Measurements from ENCODE around the gene DAAM1.

DAAM1 gene

DNA sequence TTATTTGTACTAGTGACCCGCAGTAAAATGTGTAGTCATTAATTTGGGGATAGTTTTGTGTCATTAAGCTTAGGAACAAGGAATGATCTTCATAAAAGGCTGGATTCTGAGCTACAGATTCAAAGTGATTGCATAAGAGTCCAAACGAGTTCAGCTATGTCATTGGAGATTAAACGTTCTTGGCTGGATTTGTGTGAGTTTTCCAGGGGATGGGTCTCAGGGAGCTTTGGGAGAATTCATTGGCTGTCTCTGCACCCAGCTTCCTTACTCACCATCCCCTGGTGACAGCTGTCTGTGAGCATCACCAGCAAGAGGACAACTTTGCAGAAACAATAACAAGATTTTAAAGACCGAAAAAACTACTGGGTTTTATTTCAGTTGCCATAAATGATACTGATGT lies 130.4 kb downstream of the DAAM1 start:
- no peak for DNase-seq

DNA sequence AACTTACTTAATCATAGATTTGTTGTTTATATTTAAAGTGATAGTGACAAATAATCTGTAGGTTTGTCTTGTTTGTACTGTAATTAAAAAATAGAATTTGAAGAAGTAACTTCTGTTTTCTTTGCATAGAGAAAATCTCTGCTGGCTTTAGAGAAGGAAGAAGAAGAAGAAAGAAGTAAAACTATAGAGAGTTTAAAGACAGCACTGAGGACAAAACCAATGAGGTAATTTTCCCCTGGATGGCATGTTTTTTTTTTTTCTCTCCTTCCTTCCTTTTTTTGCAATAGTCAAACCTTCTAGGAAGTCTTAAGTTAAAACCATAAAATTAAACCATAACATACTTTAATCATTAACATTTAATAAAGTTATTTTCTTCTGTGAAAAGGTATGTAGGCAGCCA lies 131.9 kb downstream of the DAAM1 start:
- no peak for DNase-seq

DNA sequence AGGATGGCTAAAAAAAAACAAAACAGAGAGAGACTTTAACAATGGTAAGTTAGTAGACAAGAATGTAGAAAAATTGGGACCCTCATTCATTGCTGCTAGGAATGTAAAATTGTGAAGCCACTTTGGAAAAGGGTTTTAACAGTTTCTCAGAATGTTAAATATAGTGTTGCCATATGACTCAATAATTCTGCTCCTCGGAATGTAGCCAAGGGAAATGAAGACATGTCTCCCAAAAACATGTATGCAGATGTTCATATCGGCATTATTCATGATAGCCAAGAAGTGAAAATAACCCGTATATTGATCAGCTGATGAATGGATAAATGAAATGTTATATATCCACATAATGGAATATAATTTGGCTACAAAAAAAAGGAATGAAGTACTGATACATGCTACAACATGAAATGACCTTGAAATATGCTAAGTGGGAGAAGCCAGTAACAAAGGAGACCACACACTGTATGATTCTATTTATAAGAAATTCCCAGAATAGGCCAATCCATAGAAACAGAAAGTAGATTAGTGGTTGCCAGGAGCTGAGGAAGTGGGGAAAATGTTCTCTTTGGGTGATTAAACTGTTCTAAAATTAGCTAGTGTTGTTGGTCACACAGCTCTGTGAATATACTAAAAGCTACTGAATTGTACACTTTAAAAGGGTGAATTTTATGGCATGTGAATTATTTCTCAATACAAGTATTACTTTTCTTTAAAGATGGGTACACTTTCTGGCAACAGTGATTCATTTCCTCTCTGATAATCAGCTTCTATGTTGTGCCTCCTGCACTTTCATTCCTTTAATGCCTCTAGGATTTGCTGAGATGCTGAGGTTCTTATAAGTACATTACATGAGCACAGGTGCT lies 132.5 kb downstream of the DAAM1 start:
- no peak for DNase-seq

DNA sequence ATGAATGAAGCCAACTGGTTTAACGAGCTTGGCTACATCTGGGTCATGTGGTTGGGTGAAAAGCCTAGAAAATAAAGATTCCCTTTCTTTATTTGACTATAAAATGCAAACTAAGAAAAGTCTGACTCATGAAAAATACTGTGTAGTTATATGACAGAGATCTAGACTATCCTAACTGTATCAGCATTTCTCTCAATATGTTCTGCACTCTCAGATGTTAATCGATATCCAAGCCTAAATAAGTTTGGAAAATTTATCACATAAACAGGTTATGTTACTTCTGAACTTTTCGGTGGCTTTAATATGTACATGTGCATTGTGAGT lies 133.1 kb downstream of the DAAM1 start:
- no peak for DNase-seq

DNA sequence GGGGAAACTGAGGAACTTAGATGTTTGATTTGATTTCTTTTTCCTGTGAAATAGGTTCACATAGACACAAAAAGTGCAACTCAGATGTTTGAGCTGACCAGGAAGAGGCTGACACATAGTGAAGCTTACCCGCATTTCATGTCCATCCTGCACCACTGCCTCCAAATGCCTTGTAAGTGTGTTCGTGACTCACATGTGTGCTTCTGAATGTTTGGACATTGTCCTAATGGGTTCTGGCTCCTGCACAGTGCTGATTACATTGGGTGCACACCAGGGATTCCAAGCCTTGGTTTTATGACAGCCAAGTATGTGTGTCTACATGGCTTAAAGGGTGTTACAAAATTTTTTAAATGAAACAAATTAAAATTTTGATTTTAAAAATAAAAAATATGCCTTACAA lies 137.4 kb downstream of the DAAM1 start:
- DNase-seq, result no peak

DNA sequence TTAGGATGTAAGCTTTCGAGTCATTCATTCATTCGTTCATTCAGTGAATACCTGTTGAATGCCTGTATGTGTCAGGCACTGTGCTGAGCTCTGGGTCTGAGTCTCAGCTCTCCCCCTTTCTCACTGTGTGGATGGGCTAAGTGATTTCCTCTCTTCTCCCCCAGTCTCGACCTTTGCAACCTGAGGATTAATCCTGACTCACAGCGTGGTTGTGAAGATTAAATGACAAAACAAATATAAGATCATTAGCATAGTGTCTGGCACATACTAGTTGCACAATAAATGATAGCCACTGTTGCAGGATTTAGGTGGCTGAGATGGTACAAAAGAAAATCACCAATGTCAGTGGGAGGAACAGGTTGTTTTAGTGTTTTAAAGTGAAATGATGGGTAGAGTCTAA lies 140.0 kb downstream of the DAAM1 start:
- DNase-seq, result no peak

DNA sequence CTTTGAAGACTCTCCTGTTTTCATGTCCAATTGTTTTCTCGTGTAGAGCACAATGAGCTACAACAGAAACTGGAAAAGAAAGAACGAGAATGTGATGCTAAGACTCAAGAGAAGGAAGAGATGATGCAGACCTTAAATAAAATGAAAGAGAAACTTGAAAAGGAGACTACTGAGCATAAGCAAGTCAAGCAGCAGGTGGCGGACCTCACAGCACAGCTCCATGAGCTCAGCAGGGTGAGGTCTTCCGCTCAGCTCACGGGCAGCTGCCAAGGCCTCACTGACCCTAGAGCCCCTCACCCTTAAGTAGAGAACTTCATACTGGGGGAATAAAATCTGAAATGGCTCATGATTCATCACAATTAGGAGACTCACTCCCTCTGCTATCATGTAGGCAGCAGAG lies 142.0 kb downstream of the DAAM1 start:
- DNase-seq, result no peak

DNA sequence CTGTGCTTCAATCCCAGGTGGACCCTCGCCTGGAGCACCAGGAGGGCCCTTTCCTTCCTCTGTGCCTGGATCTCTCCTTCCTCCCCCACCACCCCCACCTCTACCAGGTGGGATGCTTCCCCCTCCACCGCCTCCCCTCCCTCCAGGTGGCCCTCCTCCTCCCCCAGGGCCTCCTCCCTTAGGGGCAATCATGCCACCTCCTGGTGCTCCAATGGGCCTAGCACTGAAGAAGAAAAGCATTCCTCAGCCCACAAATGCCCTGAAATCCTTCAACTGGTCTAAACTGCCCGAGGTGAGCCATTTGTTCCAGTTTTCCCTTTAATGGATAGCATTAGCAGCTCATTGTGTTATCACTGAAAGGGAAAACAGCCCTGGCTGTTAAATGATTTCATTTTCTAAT lies 142.8 kb downstream of the DAAM1 start:
- DNase-seq, result no peak

DNA sequence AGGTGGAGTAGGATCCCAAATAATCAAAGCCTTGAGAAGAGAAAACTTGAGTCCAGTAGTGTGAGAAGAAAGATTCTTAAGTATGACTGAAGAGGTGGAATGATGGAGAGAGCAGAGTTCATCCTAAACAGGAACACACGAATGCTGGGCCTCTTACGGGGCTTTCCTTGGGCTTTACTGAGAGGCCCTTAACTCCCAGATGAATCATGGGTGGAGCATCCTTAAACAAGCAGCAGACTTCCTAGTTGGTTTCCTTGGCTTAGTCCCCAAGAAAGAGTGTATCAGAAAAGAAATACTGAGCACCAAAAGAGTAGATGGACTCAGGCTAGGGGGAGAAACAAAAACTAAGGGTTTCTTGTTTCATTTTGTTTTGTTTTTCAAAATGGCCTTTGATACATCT lies 144.3 kb downstream of the DAAM1 start:
- DNase-seq, result no peak

DNA sequence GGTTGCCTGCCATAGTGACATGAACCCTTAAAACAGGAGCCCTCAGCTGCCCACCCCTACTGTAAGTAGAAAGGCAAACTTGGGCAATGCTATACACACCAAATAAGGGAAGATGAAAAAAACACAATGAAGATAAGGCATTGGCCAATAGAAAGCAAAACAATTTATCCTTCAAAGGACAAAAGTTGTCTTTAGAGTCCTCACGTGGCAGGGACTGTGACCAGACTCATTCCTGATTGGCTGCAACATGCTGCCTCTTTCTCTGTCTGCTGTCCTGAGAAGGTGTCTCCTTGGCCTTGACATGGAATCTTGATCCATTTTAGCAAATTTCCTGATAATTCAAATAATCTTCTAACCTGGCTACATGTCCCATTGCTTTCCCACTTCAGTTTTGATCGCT lies 144.8 kb downstream of the DAAM1 start:
- DNase-seq, result no peak

DNA sequence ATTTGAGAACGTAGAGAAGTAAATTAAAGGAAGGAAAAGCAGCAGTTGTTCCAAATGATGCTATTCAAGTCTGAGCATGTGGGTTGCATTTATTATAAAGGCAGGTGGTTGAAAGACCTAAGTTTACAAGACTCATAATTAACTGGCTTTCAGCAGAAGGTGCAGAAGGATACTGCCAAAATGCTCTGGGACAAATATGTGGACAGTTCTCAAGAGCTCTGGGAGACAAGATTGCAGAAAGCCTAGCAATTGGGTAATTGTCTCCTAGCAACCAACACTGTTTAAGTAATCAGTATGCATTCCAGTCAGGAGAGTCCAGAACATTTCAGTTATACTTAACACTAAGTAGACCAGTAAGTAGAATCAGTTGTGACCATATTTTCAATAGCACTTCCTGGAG lies 145.2 kb downstream of the DAAM1 start:
- DNase-seq, result no peak

DNA sequence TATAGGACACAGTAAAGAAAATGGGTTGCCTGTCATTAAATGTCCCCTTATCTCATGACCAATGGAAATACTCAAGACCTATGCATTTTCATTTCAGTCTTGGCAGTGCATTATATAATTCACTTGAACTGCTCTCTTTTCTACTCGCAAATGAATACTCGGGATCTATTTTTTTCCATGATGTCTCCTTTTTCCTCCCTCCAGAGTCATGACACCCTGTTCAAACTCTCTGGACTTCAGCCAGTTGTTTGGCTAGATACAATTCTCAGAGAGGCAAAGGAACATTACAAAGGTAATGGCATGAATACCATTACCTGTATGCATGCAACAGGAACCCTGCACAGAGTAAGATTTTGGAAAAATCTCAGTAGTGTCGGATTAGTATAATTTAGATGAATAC lies 145.8 kb downstream of the DAAM1 start:
- no peak for DNase-seq

DNA sequence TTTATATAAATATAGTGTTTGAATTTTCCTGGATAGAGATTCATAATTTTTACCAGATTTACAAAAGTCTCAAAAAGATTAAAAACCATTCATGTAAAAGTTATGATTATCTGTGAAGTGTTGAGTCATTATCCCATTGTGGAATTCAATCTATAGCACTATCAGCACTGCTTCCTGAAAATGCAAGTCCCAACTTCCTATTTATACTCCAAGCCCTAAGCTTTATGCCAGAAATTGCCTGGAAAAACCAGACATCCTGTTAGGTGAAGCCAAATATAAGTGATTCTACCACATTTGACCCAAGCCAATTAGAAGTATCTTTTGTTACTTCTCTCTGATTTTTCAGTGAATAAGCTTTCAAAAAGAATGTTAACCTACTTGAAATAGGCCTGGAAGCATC lies 147.6 kb downstream of the DAAM1 start:
- DNase-seq, result no peak

DNA sequence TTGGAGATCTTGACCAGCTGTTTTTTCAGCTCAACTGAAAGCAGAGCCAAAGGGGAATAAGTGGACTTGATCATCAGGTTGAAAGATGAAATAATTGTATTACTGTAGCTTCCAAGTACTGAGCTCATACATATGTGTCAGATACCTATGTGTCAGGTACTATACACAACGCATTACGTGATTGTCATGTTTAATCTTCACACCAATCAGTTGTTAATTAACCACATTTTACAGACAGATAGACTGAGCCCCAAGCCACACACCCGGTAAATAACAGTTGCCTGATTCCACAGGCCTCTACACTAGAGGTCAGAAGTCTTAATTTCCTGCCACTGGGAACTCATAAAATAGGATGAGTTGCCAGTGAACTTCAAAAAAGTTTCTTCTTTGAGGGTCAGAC lies 148.2 kb downstream of the DAAM1 start:
- no peak for DNase-seq

DNA sequence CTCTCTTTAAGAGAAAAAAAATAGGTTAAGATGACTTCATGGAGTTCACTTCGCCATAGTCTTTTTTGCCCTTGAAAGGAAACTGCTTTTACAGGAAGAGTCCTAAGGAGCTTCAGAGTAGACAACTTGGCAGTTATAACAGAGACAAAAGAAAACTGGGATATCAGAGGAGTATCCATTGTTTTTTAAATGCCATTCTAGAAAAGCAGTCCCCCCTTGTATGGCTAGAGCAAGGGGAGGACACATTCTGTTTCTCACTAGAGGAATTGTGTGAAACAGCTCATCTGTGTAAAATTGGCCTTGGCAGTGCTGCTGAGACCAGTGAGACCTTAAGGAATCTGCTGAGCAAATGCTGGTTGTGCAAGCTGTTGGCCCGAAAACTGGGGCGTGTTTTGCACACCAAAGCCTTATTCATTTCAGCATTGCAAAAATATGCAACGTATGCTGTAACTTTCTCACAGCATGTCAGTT lies 148.7 kb downstream of the DAAM1 start:
- no peak for DNase-seq

DNA sequence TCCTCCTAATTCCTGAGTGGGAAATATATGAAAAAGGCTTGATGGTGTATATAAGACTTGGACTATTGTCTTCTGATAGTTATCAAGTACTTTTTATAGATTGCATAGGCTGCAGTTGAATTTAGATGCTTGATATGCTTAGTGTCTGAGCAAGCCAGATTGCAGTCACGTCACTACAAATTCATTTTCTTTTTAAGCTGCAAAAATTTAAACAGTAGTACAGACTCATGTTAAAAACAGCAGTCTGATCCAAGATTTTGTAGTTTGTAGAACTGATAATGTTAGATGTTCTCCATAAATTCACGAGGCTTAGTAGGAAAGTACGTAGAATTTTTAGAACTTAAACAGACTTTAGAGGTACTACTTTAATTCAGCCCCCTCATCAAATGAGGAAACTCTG lies 150.3 kb downstream of the DAAM1 start:
- DNase-seq, result no peak

DNA sequence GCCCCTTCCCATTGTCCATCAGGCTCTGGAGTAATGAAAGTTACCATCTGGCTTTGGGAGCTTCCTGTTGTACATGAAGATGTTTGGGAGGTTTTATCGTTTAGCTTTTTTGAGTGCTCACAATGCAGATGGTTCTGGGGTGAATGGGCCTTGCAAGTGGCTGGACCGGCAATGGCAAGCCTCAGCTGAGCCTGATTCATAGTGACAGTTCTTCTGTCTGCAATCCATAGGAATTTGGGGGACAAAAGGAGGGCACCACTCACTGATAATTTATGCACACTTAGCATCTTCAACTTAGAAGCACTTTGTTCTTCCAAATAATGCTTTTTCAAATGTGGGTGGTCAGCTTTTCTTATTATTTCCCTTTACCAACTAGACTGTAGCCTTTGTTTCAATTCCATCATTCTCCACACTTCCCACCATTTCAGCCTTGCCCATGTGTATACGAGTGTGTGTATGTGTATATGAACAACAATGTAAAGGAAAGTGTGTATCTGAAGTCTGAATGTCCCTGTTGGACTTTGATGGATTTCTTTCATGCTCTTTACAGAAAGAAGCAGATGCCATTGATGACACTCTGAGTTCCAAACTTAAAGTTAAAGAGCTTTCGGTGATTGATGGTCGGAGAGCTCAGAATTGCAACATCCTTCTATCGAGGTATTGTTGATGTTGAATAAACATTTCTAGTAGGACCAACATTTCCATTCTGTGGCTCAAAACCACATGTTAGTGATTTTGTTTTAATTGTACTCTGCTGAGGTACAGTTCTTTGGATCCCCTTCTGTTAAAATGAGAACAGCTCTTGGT lies 151.3 kb downstream of the DAAM1 start:
- DNase-seq, result no peak

DNA sequence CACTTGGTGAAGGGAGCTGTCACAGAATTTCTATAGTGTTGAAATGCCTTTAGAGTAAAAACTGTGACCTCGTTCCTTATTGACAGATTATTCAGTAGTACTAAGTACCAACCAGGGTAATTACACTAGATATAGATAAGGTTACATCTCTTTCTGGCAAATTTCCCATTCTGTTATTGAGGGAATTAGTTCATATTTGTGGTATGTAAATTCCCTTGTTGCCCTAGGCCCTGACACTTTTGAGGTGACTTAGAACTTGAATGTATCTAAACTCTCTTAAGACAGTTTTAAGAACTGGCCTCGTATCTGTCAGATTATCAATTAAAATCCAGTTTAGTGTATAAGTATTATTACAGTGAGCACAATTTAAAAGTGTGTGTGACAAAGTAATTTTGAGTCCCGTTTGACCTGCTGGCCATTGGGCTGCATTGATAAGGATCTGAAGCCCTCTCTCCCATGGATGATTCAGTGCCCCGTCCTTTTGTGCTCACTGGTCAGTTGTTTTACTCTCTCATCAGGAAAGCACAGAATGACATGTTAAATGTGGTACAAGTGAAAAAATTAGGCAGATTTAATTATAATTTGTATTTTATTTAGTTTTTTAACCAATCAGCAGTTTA lies 153.5 kb downstream of the DAAM1 start:
- no peak for DNase-seq

DNA sequence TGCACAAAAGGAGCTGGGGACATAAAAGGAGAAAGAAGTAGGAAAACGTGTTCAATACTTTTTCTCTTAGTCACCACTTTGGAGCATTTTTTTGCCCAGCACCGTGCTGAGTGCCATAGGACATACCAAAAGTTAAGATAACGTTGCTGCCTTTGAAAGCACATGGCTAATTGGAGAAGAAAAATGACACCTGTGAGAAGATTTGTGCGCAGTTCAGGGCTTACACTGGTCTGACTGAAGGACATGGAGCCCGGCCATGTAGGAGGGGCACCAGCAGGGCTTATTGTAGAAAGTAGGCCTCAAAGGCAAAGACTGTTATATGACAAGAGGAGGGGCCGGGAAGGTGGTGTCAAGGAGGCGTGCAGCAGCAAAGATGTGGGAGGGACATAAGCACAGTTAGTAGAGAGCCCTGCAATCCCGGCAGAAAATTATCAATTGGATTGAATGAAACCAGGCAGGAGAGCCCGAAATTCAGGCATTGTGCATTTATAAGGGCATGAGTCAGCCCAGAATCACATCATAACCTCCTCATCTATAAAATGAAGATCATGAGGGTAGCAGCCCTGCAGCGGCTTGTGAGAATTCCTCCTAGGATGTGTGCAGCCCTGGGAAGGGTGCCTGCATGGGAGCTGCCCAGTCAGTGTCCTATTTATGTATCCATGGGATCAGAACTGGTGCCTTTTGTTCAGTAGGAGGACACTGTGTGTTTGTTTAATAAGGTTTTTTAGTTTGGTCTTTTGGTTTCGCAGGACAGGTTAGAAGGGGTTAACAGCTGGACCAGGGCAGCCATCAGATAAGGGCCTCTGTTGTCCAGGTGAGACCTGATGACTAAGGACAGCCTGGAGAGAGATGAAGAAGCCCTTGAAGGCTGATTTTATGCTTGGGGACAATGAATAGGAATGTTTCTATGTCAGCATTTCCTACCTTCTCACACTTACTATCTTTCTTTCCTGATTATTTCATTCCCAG lies 154.3 kb downstream of the DAAM1 start:
- no peak for DNase-seq

DNA sequence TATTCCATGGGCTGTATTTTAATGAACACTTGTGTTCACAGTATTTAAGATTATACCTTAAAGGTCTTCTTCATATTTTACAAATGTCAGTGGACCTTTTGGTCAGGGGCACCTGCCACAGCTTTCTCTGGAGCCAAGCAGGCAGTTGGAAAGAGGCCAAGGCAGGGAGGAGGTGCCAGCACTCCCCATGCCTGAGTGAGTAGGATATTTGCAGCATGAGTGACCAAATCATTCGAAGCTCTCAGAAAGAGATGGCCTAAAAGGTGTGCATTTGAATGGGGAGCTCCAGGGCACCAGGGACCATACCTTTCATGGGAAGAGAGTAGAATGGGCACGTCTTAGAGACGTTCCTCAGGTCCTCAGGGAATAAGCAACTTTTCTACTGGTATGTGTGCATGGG lies 155.1 kb downstream of the DAAM1 start:
- DNase-seq, result peak; percentile 14 to 54

DNA sequence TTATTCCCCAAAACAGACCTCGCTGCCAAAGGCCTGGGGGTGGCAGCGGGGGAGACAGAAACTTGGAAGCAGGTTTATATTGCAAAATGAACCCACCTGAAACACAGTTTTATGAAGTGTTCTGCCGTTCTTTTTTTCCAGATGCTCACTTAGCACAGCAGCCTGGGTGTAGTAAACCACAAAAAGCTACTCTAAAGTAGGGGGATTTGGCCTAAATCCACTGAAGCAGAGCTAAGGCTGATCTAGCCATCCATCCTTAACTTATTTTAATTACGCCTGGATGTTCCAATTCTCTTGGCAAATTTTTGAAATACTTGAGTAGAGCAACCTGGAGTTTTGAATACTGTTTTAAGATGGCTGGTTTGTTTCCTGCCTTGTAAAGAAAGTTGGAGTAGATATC lies 155.5 kb downstream of the DAAM1 start:
- no peak for DNase-seq

DNA sequence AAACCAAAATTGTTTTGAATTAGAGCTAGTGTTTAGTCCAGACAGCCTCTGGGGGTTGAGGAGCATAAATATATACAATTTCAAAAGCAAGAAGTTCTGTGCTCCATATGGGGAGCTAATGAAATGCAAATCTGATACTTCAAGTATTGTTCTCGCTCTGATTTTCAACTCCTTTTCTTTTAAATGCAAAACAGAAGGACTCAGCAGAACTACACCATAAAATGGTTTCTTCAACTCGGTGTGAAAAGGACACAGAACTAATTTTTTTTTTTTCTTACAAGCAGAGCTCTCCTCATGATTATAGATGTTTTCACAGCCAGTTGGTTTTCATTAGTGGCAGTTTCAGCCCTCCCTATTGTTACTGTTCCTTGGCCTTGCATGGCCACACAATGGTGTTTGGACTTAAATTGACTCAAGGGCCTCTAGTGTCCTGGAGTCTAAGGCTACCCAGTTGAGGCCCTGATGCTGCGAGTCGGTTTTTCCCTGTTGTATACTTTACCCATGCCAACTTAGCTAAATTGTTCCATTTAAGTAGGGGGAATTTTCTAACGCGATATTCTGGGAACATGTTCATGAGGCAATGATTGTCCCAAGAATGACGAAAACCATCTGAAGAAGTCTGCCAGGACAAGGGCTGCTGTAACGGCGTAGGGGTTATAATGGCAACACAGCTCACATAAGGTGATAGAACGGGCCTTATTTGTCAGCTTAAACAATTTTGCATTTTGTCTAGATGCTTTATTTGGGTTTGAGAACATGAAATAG lies 156.4 kb downstream of the DAAM1 start:
- DNase-seq, result no peak
